H1 (cell line): ENCODE measurements around the gene SAT2. TPM values are rescaled to one million over a fixed set of nuclear protein-coding genes. Genes with fewer than 3 reads are reported as not detected.

Experiments used
- CTCF ChIA-PET: fragments of 300-600 bp; sonication (Branson Sonifier 250); formaldehyde crosslinking; loops from one replicate; lab custom pipeline; 2021; ENCODE audit not compliant: partially characterized antibody; lab: Charles Lee
- POLR2A ChIA-PET: fragments of 300-600 bp; sonication (Branson Sonifier 250); formaldehyde crosslinking; loops from one replicate; lab custom pipeline; 2021; ENCODE audit warnings: inconsistent platforms; ENCODE audit not compliant: partially characterized antibody; lab: Charles Lee
- DNase-seq, 2 experiments: peaks; one replicate each; pipeline versions ENCODE4 v3.0.0 to v3.0.0-alpha.2; 2010 to 2022; ENCODE audit warnings: low spot score in 2 of 2, low read depth in 1 of 2, mixed read lengths in 1 of 2
- FAIRE-seq: peaks from 2 replicates; lab custom pipeline; 2011; peaks lifted over from hg19 to GRCh38; lab: Jason Lieb, UNC
- H2AFZ ChIP-seq: 2 replicates; pipeline ENCODE4 v1.8.1; 2012; ENCODE audit warnings: low read length, inconsistent platforms
- H2AK5ac ChIP-seq: 2 replicates; pipeline ENCODE4 v1.6.1; 2013; ENCODE audit warnings: low read depth, low read length
- H2BK120ac ChIP-seq: replicated peaks from 2 replicates; pipeline ENCODE3; 2013; ENCODE audit warnings: low read depth, low read length, inconsistent platforms
- H2BK12ac ChIP-seq: 2 replicates; pipeline ENCODE4 v1.6.1; 2013; ENCODE audit warnings: low read depth, low read length
- H2BK15ac ChIP-seq: 2 replicates; pipeline ENCODE4 v1.6.1; 2013; ENCODE audit warnings: low read length
- H2BK20ac ChIP-seq: 2 replicates; pipeline ENCODE4 v1.6.1; 2013; ENCODE audit warnings: low read length
- H2BK5ac ChIP-seq: 2 replicates; pipeline ENCODE4 v1.6.1; 2013; ENCODE audit warnings: low read depth, low read length
- H3K14ac ChIP-seq: 2 replicates; pipeline ENCODE4 v1.6.1; 2013; ENCODE audit warnings: inconsistent platforms; ENCODE audit not compliant: insufficient read length
- H3K18ac ChIP-seq: 2 replicates; pipeline ENCODE4 v1.6.1; 2013; ENCODE audit warnings: low read length; ENCODE audit errors: extremely low read depth
- H3K23ac ChIP-seq: 2 replicates; pipeline ENCODE4 v1.6.1; 2013; ENCODE audit warnings: inconsistent platforms; ENCODE audit not compliant: insufficient read length
- H3K23me2 ChIP-seq: 2 replicates; pipeline ENCODE4 v1.6.1; 2013; ENCODE audit warnings: low read depth, low read length
- H3K27ac ChIP-seq: 2 replicates; pipeline ENCODE4 v1.6.1; 2011; ENCODE audit warnings: low read depth, low read length, inconsistent platforms
- H3K27me3 ChIP-seq, 4 experiments: replicated peaks in 1 of 4; 1 replicate in 1 of 4; 2 replicates in 3 of 4; pipeline versions ENCODE4 v1.6.1 to v1.8.1; 2011 to 2013; ENCODE audit warnings: low read length in 3 of 4, mild to moderate bottlenecking in 3 of 4, inconsistent platforms in 2 of 4, mixed read lengths in 2 of 4, moderate library complexity in 1 of 4; ENCODE audit not compliant: control insufficient read depth in 3 of 4, insufficient read depth in 3 of 4; ENCODE audit errors: extremely low read depth in 1 of 4
- H3K36me3 ChIP-seq, 4 experiments: 2 replicates each; pipeline versions ENCODE4 v1.6.1 to v1.8.1; 2011 to 2013; ENCODE audit warnings: mild to moderate bottlenecking in 4 of 4, low read length in 3 of 4, moderate library complexity in 2 of 4, control low read depth in 1 of 4, inconsistent platforms in 1 of 4; ENCODE audit not compliant: insufficient read depth in 4 of 4, control insufficient read depth in 2 of 4
- H3K4ac ChIP-seq: replicated peaks from 2 replicates; pipeline ENCODE3; 2013; ENCODE audit warnings: low read length, low read depth, mixed read lengths, inconsistent platforms; ENCODE audit not compliant: insufficient read length
- H3K4me1 ChIP-seq, 4 experiments: replicated peaks in 1 of 4; 1 replicate in 1 of 4; 2 replicates in 3 of 4; pipeline versions ENCODE4 v1.6.1 to v1.8.1; 2011 to 2013; ENCODE audit warnings: low read length in 3 of 4, inconsistent platforms in 2 of 4, mixed read lengths in 1 of 4; ENCODE audit not compliant: insufficient read depth in 4 of 4, control insufficient read depth in 3 of 4
- H3K4me2 ChIP-seq, 2 experiments: 2 replicates each; pipeline versions ENCODE4 v1.6.1 to v1.8.1; 2011 to 2013; ENCODE audit warnings: low read depth in 2 of 2, low read length in 2 of 2, control low read depth in 1 of 2, inconsistent platforms in 1 of 2, mild to moderate bottlenecking in 1 of 2; ENCODE audit not compliant: insufficient read depth in 1 of 2
- H3K4me3 ChIP-seq, 4 experiments: fragments of 200-600, 300-600 bp in 1 of 4; sonication (generic), shearing (Covaris generic), sonication (Bioruptor Twin) in 1 of 4; 2 replicates each; pipeline versions ENCODE4 v1.5.1 to v1.8.1; 2011 to 2016; ENCODE audit warnings: low read length in 4 of 4, low read depth in 3 of 4, control low read depth in 2 of 4, inconsistent platforms in 2 of 4, mild to moderate bottlenecking in 2 of 4, mixed read lengths in 1 of 4, moderate library complexity in 1 of 4; ENCODE audit not compliant: insufficient read depth in 2 of 4; ENCODE audit errors: extremely low read depth in 1 of 4
- H3K56ac ChIP-seq: replicated peaks from 2 replicates; pipeline ENCODE3; 2013; ENCODE audit warnings: low read depth, mild to moderate bottlenecking, mixed read lengths, low read length, inconsistent platforms; ENCODE audit not compliant: insufficient read length
- H3K79me1 ChIP-seq: 2 replicates; pipeline ENCODE4 v1.6.1; 2013; ENCODE audit warnings: low read depth, low read length, control low read depth
- H3K79me2 ChIP-seq, 2 experiments: 2 replicates each; pipeline versions ENCODE4 v1.6.1 to v1.8.1; 2012 to 2013; ENCODE audit warnings: low read length in 2 of 2, mild to moderate bottlenecking in 2 of 2, inconsistent platforms in 1 of 2; ENCODE audit not compliant: insufficient read depth in 2 of 2, control insufficient read depth in 1 of 2
- H3K9ac ChIP-seq, 4 experiments: replicated peaks in 1 of 4; 1 replicate in 1 of 4; 2 replicates in 3 of 4; pipeline versions ENCODE4 v1.6.1 to v1.8.1; 2011 to 2013; ENCODE audit warnings: low read depth in 3 of 4, low read length in 3 of 4, control low read depth in 2 of 4, mild to moderate bottlenecking in 2 of 4, moderate library complexity in 2 of 4, inconsistent platforms in 1 of 4; ENCODE audit errors: extremely low read depth in 1 of 4
- H3K9me3 ChIP-seq, 2 experiments: 2 replicates each; pipeline versions ENCODE4 v1.6.1 to v1.8.1; 2012 to 2013; ENCODE audit warnings: mild to moderate bottlenecking in 2 of 2, moderate library complexity in 2 of 2, control low read depth in 1 of 2, inconsistent platforms in 1 of 2, low read depth in 1 of 2, low read length in 1 of 2, mixed read lengths in 1 of 2; ENCODE audit not compliant: insufficient read depth in 2 of 2
- H4K20me1 ChIP-seq, 2 experiments: replicated peaks in 1 of 2; 2 replicates each; pipeline versions ENCODE3 to v1.8.1; 2011 to 2013; ENCODE audit warnings: inconsistent platforms in 2 of 2, low read length in 2 of 2, mild to moderate bottlenecking in 1 of 2; ENCODE audit not compliant: insufficient read depth in 2 of 2, control insufficient read depth in 1 of 2
- H4K5ac ChIP-seq: 2 replicates; pipeline ENCODE4 v1.6.1; 2013; ENCODE audit warnings: low read length, low read depth, mixed read lengths, inconsistent platforms; ENCODE audit not compliant: insufficient read length
- H4K8ac ChIP-seq: 2 replicates; pipeline ENCODE4 v1.8.0; 2013; ENCODE audit warnings: mild to moderate bottlenecking, moderate library complexity, low read length, inconsistent platforms; ENCODE audit not compliant: insufficient read depth; ENCODE audit errors: extremely low read depth
- H4K91ac ChIP-seq: replicated peaks from 2 replicates; pipeline ENCODE3; 2013; ENCODE audit warnings: low read length, mixed read lengths, inconsistent platforms; ENCODE audit not compliant: insufficient read length
- RAD21 ChIP-seq, 2 experiments: IDR thresholded peaks in 1 of 2; conservative IDR thresholded peaks in 1 of 2; 2 replicates each; pipeline ENCODE4 v1.6.1; 2011; ENCODE audit warnings: low read depth in 2 of 2, low read length in 2 of 2, improper control_type of control experiment in 1 of 2, inconsistent platforms in 1 of 2, mild to moderate bottlenecking in 1 of 2, moderate library complexity in 1 of 2
- RBBP5 ChIP-seq: IDR thresholded peaks from 2 replicates; pipeline ENCODE4 v1.7.1; 2012; ENCODE audit warnings: low read depth, mild to moderate bottlenecking, inconsistent platforms, low read length, moderate library complexity, borderline replicate concordance
- SIRT6 ChIP-seq: IDR thresholded peaks from one replicate; pipeline ENCODE4 v1.7.1; 2012; ENCODE audit warnings: low read length, inconsistent platforms
- TAF7 ChIP-seq: optimal IDR thresholded peaks from 2 replicates; pipeline ENCODE3; 2011; ENCODE audit warnings: low read depth, mild to moderate bottlenecking, inconsistent platforms, low read length, moderate library complexity, borderline replicate concordance
- USF2 ChIP-seq: IDR thresholded peaks from 2 replicates; pipeline ENCODE4 v1.6.1; 2011; ENCODE audit warnings: low read length, improper control_type of control experiment
- WGBS, 2 experiments: shearing (Covaris generic) in 1 of 2; methylation state at CpG; one replicate each; pipeline versions ENCODE4 v1.1.6 to v1.1.7; 2013 to 2015; ENCODE audit warnings: low lambda C conversion rate in 2 of 2, mixed read lengths in 2 of 2, inconsistent platforms in 1 of 2, low coverage in 1 of 2, missing lambda C conversion rate in 1 of 2; ENCODE audit not compliant: insufficient replicate concordance in 2 of 2, insufficient coverage in 1 of 2, insufficient read length in 1 of 2; ENCODE audit errors: extremely low coverage in 1 of 2, missing lambda C conversion rate in 1 of 2; 5-methylcytosine and 5-hydroxymethylcytosine counted together
- polyA plus RNA-seq, 7 experiments: library from polyadenylated mRNA; depleted of rRNA in 3 of 7; stranded (reverse) in 5 of 7; unstranded in 2 of 7; fragments of >200 nt in 5 of 7; fragments of 200-250 nt in 2 of 7; gene quantifications; 1 replicate in 5 of 7; 2 replicates in 1 of 7; 4 replicates in 1 of 7; pipeline versions ENCODE4 v1.2.1 to v1.2.3, GENCODE V29; 2011 to 2013; ENCODE audit warnings: missing spikeins in 2 of 7, mixed read lengths in 2 of 7
- total RNA-seq: library from RNA; stranded (reverse); fragmentation: NEBNext Ultra II Directional; extraction: Animal tissue kit (Norgen Biotek cat#: 25700); gene quantifications from 2 replicates; pipeline ENCODE4 v1.2.1, GENCODE V29; 2021

SAT2 gene
- total and polyA plus RNA-seq, 2 of the 8 experiments (the other 6 are each of a cell fraction or from before 2014, with no cell fraction given): 36.4 to 72.3 TPM

GRCh38 chr17:7612294-7612640 lies 15.4 kb downstream of the SAT2 start:
- H4K8ac ChIP-seq: no peak overlapping the region
- H3K27ac ChIP-seq: no peak overlapping the region
- no peak overlapping the region; a peak in 1 of 4 replicates for H3K4me2 ChIP-seq
- no peak overlapping the region for H3K9ac ChIP-seq
- H3K36me3 ChIP-seq: peaks cover 0 to 13% (median 0%) of the 10 kb centered on the region in 4 experiments; a peak in 3 of 8 replicates
- no peak overlapping the region for H2BK5ac ChIP-seq
- H2AFZ ChIP-seq: no peak overlapping the region
- peaks cover 0 to 5% (median 1%) of the 10 kb centered on the region in 4 experiments; a peak in 4 of 7 replicates for H3K4me1 ChIP-seq
- no peaks in the 10 kb centered on the region for H3K9me3 ChIP-seq
- no peak overlapping the region for H3K23ac ChIP-seq
- no peaks in the 10 kb centered on the region for H3K27me3 ChIP-seq
- no peak overlapping the region for H4K91ac ChIP-seq
- no peak overlapping the region for H2BK15ac ChIP-seq
- H3K23me2 ChIP-seq: peaks cover 6% of the 10 kb centered on the region
- H2BK120ac ChIP-seq: no peak overlapping the region
- no peak overlapping the region for H3K4ac ChIP-seq
- H3K79me1 ChIP-seq: peaks cover 20% of the 10 kb centered on the region
- FAIRE-seq: no peak
- H4K20me1 ChIP-seq: peaks cover 0 to 11% of the 10 kb centered on the region in 2 experiments
- no peak for DNase-seq
- TF ChIP-seq RAD21 (IDR thresholded peaks at IDR 0.05 in 1 of 2, conservative IDR thresholded peaks at IDR 0.05 in 1 of 2; ENCODE audit: low read depth in 2 of 2, low read length in 2 of 2) (no peak), RBBP5 (no peak), USF2 (no peak), SIRT6 (no peak), TAF7 (no peak)
- WGBS, 2 experiments: 88% methylated on average over 1 of the region's 1 CpG; no CpG with 5 or more reads in 1 of the 2 experiments
- CTCF ChIA-PET: interaction anchor here (0.8 to 13.4 kb wide), 7 partner anchors 11 to 75 kb away, joined by 3 to 92 read pairs (median 4); partner anchors contain the start of genes SHBG, TP53 and WRAP53
- H3K4me3 ChIP-seq: no peak overlapping the region
- peaks cover 4 to 47% of the 10 kb centered on the region in 2 experiments; a peak in 3 of 4 replicates for H3K79me2 ChIP-seq
- H2BK20ac ChIP-seq: no peak overlapping the region
- H3K18ac ChIP-seq: no peak overlapping the region
- no peak overlapping the region for H4K5ac ChIP-seq
- no peak overlapping the region for H2BK12ac ChIP-seq
- no peak overlapping the region for H2AK5ac ChIP-seq
- POLR2A ChIA-PET: interaction anchor here (1.5 to 79.4 kb wide), 3 partner anchors 19 to 54 kb away, joined by 5 to 2272 read pairs (median 8); partner anchors contain the start of genes ATP1B2, CD68, TP53 and WRAP53
- no peak overlapping the region for H3K56ac ChIP-seq
- no peak overlapping the region for H3K14ac ChIP-seq
